Measurements from ENCODE around the gene TUBB2A.

The TUBB2A gene

GRCh38 chr6:3157131-3157933 lies at the start of gene TUBB2A:
Gene TUBB2A (minus strand): TSS chr6:3157544. CDS start chr6:3157463, 81 bp downstream.
- peak; percentile 43 for TF ChIP-seq CTCF (IDR thresholded peaks at IDR 0.05; ENCODE audit: low read depth, low read length)
- peak within 1 kb of the TSS; percentile 96 for H3K4me3 ChIP-seq (ENCODE audit: low read depth, low read length)
- DNase-seq (ENCODE audit: low read depth, low spot score) = peak; percentile 80
- in situ Hi-C loops (cut with HindIII; ENCODE audit: low sequenced_read_pairs) = no loop called here

GRCh38 chr6:3206339-3207015 lies 49.1 kb upstream of the TUBB2A start:
- no peak for TF ChIP-seq CTCF (IDR thresholded peaks at IDR 0.05; ENCODE audit: low read depth, low read length)
- DNase-seq (ENCODE audit: low read depth, low spot score) = no peak
- H3K4me3 ChIP-seq (ENCODE audit: low read depth, low read length) = no peak overlapping the region
- in situ Hi-C loops (cut with HindIII; ENCODE audit: low sequenced_read_pairs) = no loop called here

GRCh38 chr6:3205913-3206312 lies 48.6 kb upstream of the TUBB2A start:
- TF ChIP-seq CTCF (IDR thresholded peaks at IDR 0.05; ENCODE audit: low read depth, low read length) = no peak
- H3K4me3 ChIP-seq (ENCODE audit: low read depth, low read length) = no peak overlapping the region
- DNase-seq (ENCODE audit: low read depth, low spot score) = peak; percentile 89
- in situ Hi-C loops (cut with HindIII; ENCODE audit: low sequenced_read_pairs) = no loop called here

GRCh38 chr6:3204921-3205320 lies 47.6 kb upstream of the TUBB2A start:
- in situ Hi-C loops (cut with HindIII; ENCODE audit: low sequenced_read_pairs) = no loop called here
- no peak for TF ChIP-seq CTCF (IDR thresholded peaks at IDR 0.05; ENCODE audit: low read depth, low read length)
- no peak overlapping the region for H3K4me3 ChIP-seq (ENCODE audit: low read depth, low read length)
- DNase-seq (ENCODE audit: low read depth, low spot score) = no peak

GRCh38 chr6:3202999-3203696 lies 45.8 kb upstream of the TUBB2A start:
- H3K4me3 ChIP-seq (ENCODE audit: low read depth, low read length) = no peak overlapping the region
- in situ Hi-C loops (cut with HindIII; ENCODE audit: low sequenced_read_pairs) = no loop called here
- no peak for TF ChIP-seq CTCF (IDR thresholded peaks at IDR 0.05; ENCODE audit: low read depth, low read length)
- DNase-seq (ENCODE audit: low read depth, low spot score) = peak; percentile 71

GRCh38 chr6:3201388-3201787 lies 44.0 kb upstream of the TUBB2A start:
- TF ChIP-seq CTCF (IDR thresholded peaks at IDR 0.05; ENCODE audit: low read depth, low read length) = no peak
- in situ Hi-C loops (cut with HindIII; ENCODE audit: low sequenced_read_pairs) = no loop called here
- no peak overlapping the region for H3K4me3 ChIP-seq (ENCODE audit: low read depth, low read length)
- no peak for DNase-seq (ENCODE audit: low read depth, low spot score)

Data from astrocyte of the spinal cord (primary cell).